Glutamatergic neuron (in vitro differentiated cells): ENCODE measurements around the gene IL11. TPM values are rescaled to one million over a fixed set of nuclear protein-coding genes. Genes with fewer than 3 reads are reported as not detected.
A peak's percentile ranks its signal among the peaks of the same experiment; 100 is the strongest.
"Not testable (repeated sequence)": the region's sequence is repeated elsewhere in the genome, so short reads cannot be mapped to it uniquely, and the experiment has no call there.

Experiments
- DNase-seq: peaks from one replicate; pipeline ENCODE4 v3.0.0; 2022
- H3K27ac Mint-ChIP-seq: one replicate; pipeline ENCODE4 v1.8.0; 2020; ENCODE audit warnings: mild to moderate bottlenecking, mixed read lengths, inconsistent platforms; ENCODE audit not compliant: unreplicated experiment
- H3K27me3 Mint-ChIP-seq: one replicate; pipeline ENCODE4 v1.8.0; 2020; ENCODE audit warnings: mild to moderate bottlenecking, moderate library complexity, mixed read lengths, inconsistent platforms; ENCODE audit not compliant: unreplicated experiment
- H3K36me3 Mint-ChIP-seq: one replicate; pipeline ENCODE4 v1.8.0; 2020; ENCODE audit warnings: mild to moderate bottlenecking, mixed read lengths, inconsistent platforms; ENCODE audit not compliant: unreplicated experiment
- H3K4me1 Mint-ChIP-seq: one replicate; pipeline ENCODE4 v1.8.0; 2020; ENCODE audit warnings: mild to moderate bottlenecking, low read depth, mixed read lengths, inconsistent platforms; ENCODE audit not compliant: unreplicated experiment
- H3K4me3 Mint-ChIP-seq: one replicate; pipeline ENCODE4 v1.8.0; 2020; ENCODE audit warnings: mild to moderate bottlenecking, mixed read lengths, inconsistent platforms; ENCODE audit not compliant: unreplicated experiment
- H3K9me3 Mint-ChIP-seq: one replicate; pipeline ENCODE4 v1.8.0; 2020; ENCODE audit warnings: mild to moderate bottlenecking, moderate library complexity, mixed read lengths, inconsistent platforms; ENCODE audit not compliant: unreplicated experiment
- total RNA-seq: library from RNA; stranded (reverse); fragmentation: NEBNext Ultra II Directional; extraction: Animal tissue kit (Norgen Biotek cat#: 25700); gene quantifications from one replicate; pipeline ENCODE4 v1.2.1, GENCODE V29; 2021; ENCODE audit not compliant: unreplicated experiment
- TF ChIP-seq, protein P1 (sequence below): fragments of 200-600 bp; sonication (generic); IDR thresholded peaks from one replicate; pipeline ENCODE4 v1.5.0; 2021; ENCODE audit not compliant: partially characterized antibody, unreplicated experiment

IL11 gene
- total RNA-seq, 1 donor from 2014 or later: 18.1 TPM

- H3K4me1 Mint-ChIP-seq: peaks cover 13% of the 10 kb centered on the region
- TF ChIP-seq, protein P1, sequence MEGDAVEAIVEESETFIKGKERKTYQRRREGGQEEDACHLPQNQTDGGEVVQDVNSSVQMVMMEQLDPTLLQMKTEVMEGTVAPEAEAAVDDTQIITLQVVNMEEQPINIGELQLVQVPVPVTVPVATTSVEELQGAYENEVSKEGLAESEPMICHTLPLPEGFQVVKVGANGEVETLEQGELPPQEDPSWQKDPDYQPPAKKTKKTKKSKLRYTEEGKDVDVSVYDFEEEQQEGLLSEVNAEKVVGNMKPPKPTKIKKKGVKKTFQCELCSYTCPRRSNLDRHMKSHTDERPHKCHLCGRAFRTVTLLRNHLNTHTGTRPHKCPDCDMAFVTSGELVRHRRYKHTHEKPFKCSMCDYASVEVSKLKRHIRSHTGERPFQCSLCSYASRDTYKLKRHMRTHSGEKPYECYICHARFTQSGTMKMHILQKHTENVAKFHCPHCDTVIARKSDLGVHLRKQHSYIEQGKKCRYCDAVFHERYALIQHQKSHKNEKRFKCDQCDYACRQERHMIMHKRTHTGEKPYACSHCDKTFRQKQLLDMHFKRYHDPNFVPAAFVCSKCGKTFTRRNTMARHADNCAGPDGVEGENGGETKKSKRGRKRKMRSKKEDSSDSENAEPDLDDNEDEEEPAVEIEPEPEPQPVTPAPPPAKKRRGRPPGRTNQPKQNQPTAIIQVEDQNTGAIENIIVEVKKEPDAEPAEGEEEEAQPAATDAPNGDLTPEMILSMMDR: no peak
- H3K27me3 Mint-ChIP-seq: peaks cover 24% of the 10 kb centered on the region
- H3K9me3 Mint-ChIP-seq: peaks cover 24% of the 10 kb centered on the region
- H3K36me3 Mint-ChIP-seq: peaks cover 12% of the 10 kb centered on the region
- peak overlapping the region; percentile 86 for H3K4me3 Mint-ChIP-seq
- H3K27ac Mint-ChIP-seq: peak overlapping the region; percentile 94
- no peak for DNase-seq
Measured at GRCh38 chr19:55408533-55408872, 38.2 kb upstream of the IL11 start.

GRCh38 chr19:55407800-55408532 is 37.7 kb upstream of the IL11 start:
- DNase-seq: peak; percentile 96
- Mint-ChIP-seq H3K27ac (peak overlapping the region; percentile 94), H3K9me3 (peaks cover 24% of the 10 kb centered on the region), H3K4me1 (peaks cover 13% of the 10 kb centered on the region), H3K27me3 (peaks cover 22% of the 10 kb centered on the region), H3K4me3 (peak overlapping the region; percentile 86), H3K36me3 (peaks cover 12% of the 10 kb centered on the region)
- TF ChIP-seq, protein P1: no peak

DNA sequence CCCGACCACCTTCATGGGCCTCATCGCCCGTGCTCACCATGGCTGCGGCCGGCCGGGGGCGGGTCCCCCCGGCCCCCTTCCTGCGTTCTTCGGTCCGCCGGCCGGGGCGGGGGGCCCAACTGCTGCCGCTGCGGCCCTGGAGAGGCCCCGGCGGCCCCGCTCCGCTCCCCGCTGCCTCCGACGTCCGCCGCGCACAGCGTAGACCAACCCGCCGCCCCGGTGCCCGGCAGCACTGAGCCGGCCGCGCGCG is 37.2 kb upstream of the IL11 start, which contains the start of gene UBE2S:
Gene UBE2S, minus strand, starts transcription at position 239 of the 250 bp plus-strand sequence. Its CDS starts 199 bp downstream, at position 40.
- peaks cover 12% of the 10 kb centered on the region for H3K36me3 Mint-ChIP-seq
- peaks cover 22% of the 10 kb centered on the region for H3K27me3 Mint-ChIP-seq
- peaks cover 13% of the 10 kb centered on the region for H3K4me1 Mint-ChIP-seq

DNA sequence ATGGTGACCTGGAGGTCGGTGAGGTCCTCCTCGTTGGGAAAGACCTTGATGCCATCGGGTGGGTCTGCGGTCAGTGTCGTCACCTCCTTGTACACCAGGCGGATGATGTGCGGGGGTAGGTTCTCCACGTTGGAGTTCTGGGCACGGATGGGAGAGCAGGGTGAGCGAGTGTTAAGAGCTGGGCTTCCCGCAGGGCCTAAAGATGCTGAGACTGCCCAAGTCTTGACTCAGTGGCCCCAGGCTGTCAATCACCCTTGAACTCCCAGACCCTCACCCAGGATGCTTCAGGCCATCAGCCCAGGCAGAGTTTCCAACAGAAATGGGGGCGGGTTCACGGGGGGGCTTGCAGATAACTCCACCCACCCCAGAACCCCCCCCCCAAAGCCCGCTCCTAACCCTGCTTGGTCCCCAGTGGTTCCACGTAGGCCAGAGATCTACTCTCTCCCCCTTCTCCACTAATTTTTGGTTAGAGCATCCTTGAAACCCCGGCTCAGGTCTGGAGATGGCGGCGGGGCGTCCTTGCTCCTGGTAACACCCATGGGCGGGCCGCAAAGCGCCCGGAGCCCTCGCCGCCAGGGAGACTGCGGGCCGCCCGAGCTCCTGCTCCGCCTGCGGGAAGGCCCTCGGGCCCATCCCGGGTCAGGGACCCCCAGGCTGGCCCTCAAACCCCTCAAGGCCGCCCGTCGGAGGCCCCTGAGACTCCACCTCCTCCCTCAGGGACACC is 36.7 kb upstream of the IL11 start:
- peaks cover 24% of the 10 kb centered on the region for H3K9me3 Mint-ChIP-seq
- H3K27me3 Mint-ChIP-seq: peaks cover 22% of the 10 kb centered on the region
- H3K27ac Mint-ChIP-seq: peak overlapping the region; percentile 60
- peak; percentile 41 for DNase-seq
- TF ChIP-seq, protein P1: no peak
- peak overlapping the region; percentile 88 for H3K4me3 Mint-ChIP-seq
- H3K36me3 Mint-ChIP-seq: peaks cover 12% of the 10 kb centered on the region
- peaks cover 15% of the 10 kb centered on the region for H3K4me1 Mint-ChIP-seq

More for the DNA sequence above, 37.2 kb upstream of the IL11 start, which contains the start of gene UBE2S:
- peaks cover 24% of the 10 kb centered on the region for H3K9me3 Mint-ChIP-seq
- peak within 1 kb of the TSS; percentile 88 for H3K4me3 Mint-ChIP-seq
- peak within 1 kb of the TSS; percentile 94 for H3K27ac Mint-ChIP-seq
- not testable (repeated sequence) for DNase-seq

GRCh38 chr19:55406091-55406825 is 36.0 kb upstream of the IL11 start:
- H3K27me3 Mint-ChIP-seq: peaks cover 20% of the 10 kb centered on the region
- TF ChIP-seq, protein P1: no peak
- peaks cover 27% of the 10 kb centered on the region for H3K9me3 Mint-ChIP-seq
- no peak for DNase-seq
- H3K4me1 Mint-ChIP-seq: peaks cover 17% of the 10 kb centered on the region
- H3K4me3 Mint-ChIP-seq: peak overlapping the region; percentile 88
- H3K36me3 Mint-ChIP-seq: peaks cover 12% of the 10 kb centered on the region
- H3K27ac Mint-ChIP-seq: peak overlapping the region; percentile 60
